HEK293 (cell line): ENCODE results near the gene CDO1.

Experiments
- CTCF ChIA-PET: fragments of 350-600 bp; formaldehyde crosslinking; extraction: SDS; loops from one replicate; lab custom pipeline; 2021; ENCODE audit warnings: antibody characterized with exemption; lab: Yijun Ruan, JAX
- POLR2A ChIA-PET: fragments of 300-600 bp; formaldehyde crosslinking; extraction: SDS; loops from one replicate; lab custom pipeline; 2020; ENCODE audit warnings: antibody characterized with exemption, inconsistent platforms; lab: Yijun Ruan, JAX
- H3K27ac ChIP-seq: fragments of 200-500 bp; sonication (Bioruptor generic); 2 replicates; pipeline ENCODE4 v1.5.1; 2014; ENCODE audit warnings: low read depth, low read length, control low read depth, inconsistent platforms; ENCODE audit errors: extremely low read depth
- H3K36me3 ChIP-seq, 2 experiments: fragments of 200-500 bp in 1 of 2; sonication (Bioruptor generic) in 1 of 2; 1 replicate in 1 of 2; 2 replicates in 1 of 2; pipeline ENCODE4 v1.5.1; 2014 to 2017; ENCODE audit warnings: inconsistent platforms in 2 of 2, low read length in 2 of 2; ENCODE audit not compliant: control insufficient read depth in 2 of 2, insufficient read depth in 1 of 2
- H3K4me1 ChIP-seq: fragments of 200-500 bp; sonication (Bioruptor generic); 2 replicates; pipeline ENCODE4 v1.5.1; 2014; ENCODE audit warnings: mild to moderate bottlenecking, low read length, inconsistent platforms; ENCODE audit not compliant: control insufficient read depth, insufficient read depth
- H3K4me3 ChIP-seq: 2 replicates; pipeline ENCODE4 v1.5.1; 2011; ENCODE audit warnings: low read depth, mild to moderate bottlenecking, control low read depth, low read length, moderate library complexity
- H3K9me3 ChIP-seq: fragments of 200-500 bp; sonication (Bioruptor generic); 2 replicates; pipeline ENCODE4 v1.5.1; 2014; ENCODE audit warnings: low read depth, low read length, inconsistent platforms; ENCODE audit not compliant: control insufficient read depth, insufficient read depth
- TRIM28 ChIP-seq: IDR thresholded peaks from 2 replicates; pipeline ENCODE4 v1.6.1; 2011; ENCODE audit warnings: low read length, control low read depth, borderline replicate concordance
- WT1 ChIP-seq: fragments of 450-650 bp; formaldehyde crosslinking; IDR thresholded peaks from 2 replicates; pipeline ENCODE4 v1.5.1; 2016; ENCODE audit warnings: missing biosample characterization, missing genetic modification characterization
- ZBTB1 ChIP-seq: fragments of 450-650 bp; formaldehyde crosslinking; IDR thresholded peaks from 2 replicates; pipeline ENCODE4 v1.5.1; 2016; ENCODE audit warnings: missing biosample characterization, missing genetic modification characterization
- ZNF341 ChIP-seq: fragments of 450-650 bp; formaldehyde crosslinking; IDR thresholded peaks from 2 replicates; pipeline ENCODE4; 2016; ENCODE audit warnings: low read depth, missing biosample characterization, missing genetic modification characterization
- ZNF426 ChIP-seq: fragments of 450-650 bp; formaldehyde crosslinking; IDR thresholded peaks from 2 replicates; pipeline ENCODE4 v1.5.1; 2017; ENCODE audit warnings: missing biosample characterization, missing genetic modification characterization, mild to moderate bottlenecking, inconsistent platforms, moderate library complexity
- ZNF510 ChIP-seq: fragments of 450-650 bp; formaldehyde crosslinking; IDR thresholded peaks from 2 replicates; pipeline ENCODE4 v1.5.1; 2018; ENCODE audit warnings: mild to moderate bottlenecking, missing genetic modification characterization, missing biosample characterization; ENCODE audit not compliant: insufficient replicate concordance
- ZNF629 ChIP-seq: fragments of 450-650 bp; formaldehyde crosslinking; IDR thresholded peaks from 2 replicates; pipeline ENCODE4 v1.5.1; 2017; ENCODE audit warnings: missing biosample characterization, missing genetic modification characterization
- TF ChIP-seq, protein P1 (sequence below): fragments of 450-650 bp; formaldehyde crosslinking; IDR thresholded peaks from 2 replicates; pipeline ENCODE4 v1.5.1; 2017; ENCODE audit warnings: missing biosample characterization, missing genetic modification characterization
- TF ChIP-seq, protein P2 (sequence below): fragments of 450-650 bp; formaldehyde crosslinking; IDR thresholded peaks from 2 replicates; pipeline ENCODE4 v1.5.1; 2016; ENCODE audit warnings: missing biosample characterization, missing genetic modification characterization
- TF ChIP-seq, protein P3 (sequence below): fragments of 450-650 bp; formaldehyde crosslinking; IDR thresholded peaks from 2 replicates; pipeline ENCODE4 v1.5.1; 2017; ENCODE audit warnings: missing biosample characterization, missing genetic modification characterization
- TF ChIP-seq, protein P4 (sequence below): fragments of 450-650 bp; formaldehyde crosslinking; IDR thresholded peaks from 2 replicates; pipeline ENCODE4 v1.5.1; 2016; ENCODE audit warnings: missing biosample characterization, missing genetic modification characterization
- TF ChIP-seq, protein P5 (sequence below): fragments of 450-650 bp; formaldehyde crosslinking; IDR thresholded peaks from 2 replicates; pipeline ENCODE4 v1.5.1; 2016; ENCODE audit warnings: missing biosample characterization, missing genetic modification characterization
- TF ChIP-seq, protein P6 (sequence below): fragments of 450-650 bp; formaldehyde crosslinking; IDR thresholded peaks from 2 replicates; pipeline ENCODE4 v1.5.1; 2017; ENCODE audit warnings: missing biosample characterization, mild to moderate bottlenecking, missing genetic modification characterization, moderate library complexity
- TF ChIP-seq, protein P7 (sequence below): fragments of 450-650 bp; formaldehyde crosslinking; IDR thresholded peaks from 2 replicates; pipeline ENCODE4; 2016; ENCODE audit warnings: missing biosample characterization, missing genetic modification characterization
- TF ChIP-seq, protein P8 (sequence below): fragments of 450-650 bp; formaldehyde crosslinking; IDR thresholded peaks from 2 replicates; pipeline ENCODE4 v1.5.1; 2016; ENCODE audit warnings: missing biosample characterization, missing genetic modification characterization

The CDO1 gene

DNA sequence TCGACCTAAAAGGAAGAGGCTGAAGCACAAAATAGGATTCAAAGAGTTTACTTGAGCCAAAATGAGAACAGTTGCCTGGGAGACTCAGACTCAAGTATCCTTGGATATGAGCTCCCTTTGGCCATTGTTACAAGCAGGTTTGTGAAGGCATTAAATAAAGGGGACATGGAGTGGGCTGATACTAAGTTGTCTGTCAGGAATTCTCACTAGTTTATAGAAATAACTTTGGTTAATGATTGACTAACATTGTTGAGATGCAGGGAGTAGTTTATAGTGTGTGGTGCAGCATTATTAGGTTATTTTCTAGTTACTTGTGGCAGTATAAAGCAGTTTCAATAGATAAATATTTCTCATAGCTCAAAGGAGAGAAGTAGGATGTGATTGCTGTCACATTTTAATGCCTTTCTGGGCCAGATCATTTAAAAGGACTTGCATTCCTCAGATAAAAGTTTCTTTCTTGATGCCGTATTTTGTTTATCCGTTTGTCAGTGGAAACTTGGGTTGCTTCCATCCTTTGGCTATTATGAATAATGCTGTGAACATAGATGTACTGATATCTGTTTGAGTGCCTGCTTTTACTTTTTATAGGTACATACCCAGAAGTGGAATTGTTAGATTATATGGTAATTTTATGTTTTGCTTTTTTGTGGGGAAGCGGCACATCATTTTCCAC is 34.4 kb upstream of the CDO1 start:
- no peak overlapping the region for H3K27ac ChIP-seq
- no peaks in the 10 kb centered on the region for H3K9me3 ChIP-seq
- H3K4me3 ChIP-seq: no peak overlapping the region
- POLR2A ChIA-PET: no interaction called here
- CTCF ChIA-PET: interaction anchor here (0.6 kb wide), 1 partner anchor 216 kb away, joined by 3 read pairs; no protein-coding TSS in a partner anchor
- no peaks in the 10 kb centered on the region for H3K36me3 ChIP-seq
- H3K4me1 ChIP-seq: peaks cover 20% of the 10 kb centered on the region
- no peak for TF ChIP-seq TRIM28
- no peak for TF ChIP-seq ZBTB1
- no peak for TF ChIP-seq ZNF426 (tag by site-specific recombination)
- TF ChIP-seq, protein P1, sequence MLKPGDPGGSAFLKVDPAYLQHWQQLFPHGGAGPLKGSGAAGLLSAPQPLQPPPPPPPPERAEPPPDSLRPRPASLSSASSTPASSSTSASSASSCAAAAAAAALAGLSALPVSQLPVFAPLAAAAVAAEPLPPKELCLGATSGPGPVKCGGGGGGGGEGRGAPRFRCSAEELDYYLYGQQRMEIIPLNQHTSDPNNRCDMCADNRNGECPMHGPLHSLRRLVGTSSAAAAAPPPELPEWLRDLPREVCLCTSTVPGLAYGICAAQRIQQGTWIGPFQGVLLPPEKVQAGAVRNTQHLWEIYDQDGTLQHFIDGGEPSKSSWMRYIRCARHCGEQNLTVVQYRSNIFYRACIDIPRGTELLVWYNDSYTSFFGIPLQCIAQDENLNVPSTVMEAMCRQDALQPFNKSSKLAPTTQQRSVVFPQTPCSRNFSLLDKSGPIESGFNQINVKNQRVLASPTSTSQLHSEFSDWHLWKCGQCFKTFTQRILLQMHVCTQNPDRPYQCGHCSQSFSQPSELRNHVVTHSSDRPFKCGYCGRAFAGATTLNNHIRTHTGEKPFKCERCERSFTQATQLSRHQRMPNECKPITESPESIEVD (tag by site-specific recombination): 0 out of 2 replicates have a peak, but pooled peaks have one; percentile 15
- TF ChIP-seq, protein P2, sequence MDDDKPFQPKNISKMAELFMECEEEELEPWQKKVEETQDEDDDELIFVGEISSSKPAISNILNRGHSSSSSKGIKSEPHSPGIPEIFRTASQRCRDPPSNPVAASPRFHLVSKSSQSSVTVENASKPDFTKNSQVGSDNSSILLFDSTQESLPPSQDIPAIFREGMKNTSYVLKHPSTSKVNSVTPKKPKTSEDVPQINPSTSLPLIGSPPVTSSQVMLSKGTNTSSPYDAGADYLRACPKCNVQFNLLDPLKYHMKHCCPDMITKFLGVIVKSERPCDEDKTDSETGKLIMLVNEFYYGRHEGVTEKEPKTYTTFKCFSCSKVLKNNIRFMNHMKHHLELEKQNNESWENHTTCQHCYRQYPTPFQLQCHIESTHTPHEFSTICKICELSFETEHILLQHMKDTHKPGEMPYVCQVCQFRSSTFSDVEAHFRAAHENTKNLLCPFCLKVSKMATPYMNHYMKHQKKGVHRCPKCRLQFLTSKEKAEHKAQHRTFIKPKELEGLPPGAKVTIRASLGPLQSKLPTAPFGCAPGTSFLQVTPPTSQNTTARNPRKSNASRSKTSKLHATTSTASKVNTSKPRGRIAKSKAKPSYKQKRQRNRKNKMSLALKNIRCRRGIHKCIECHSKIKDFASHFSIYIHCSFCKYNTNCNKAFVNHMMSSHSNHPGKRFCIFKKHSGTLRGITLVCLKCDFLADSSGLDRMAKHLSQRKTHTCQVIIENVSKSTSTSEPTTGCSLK: no peak
- no peak for TF ChIP-seq ZNF510 (tag by site-specific recombination)

DNA sequence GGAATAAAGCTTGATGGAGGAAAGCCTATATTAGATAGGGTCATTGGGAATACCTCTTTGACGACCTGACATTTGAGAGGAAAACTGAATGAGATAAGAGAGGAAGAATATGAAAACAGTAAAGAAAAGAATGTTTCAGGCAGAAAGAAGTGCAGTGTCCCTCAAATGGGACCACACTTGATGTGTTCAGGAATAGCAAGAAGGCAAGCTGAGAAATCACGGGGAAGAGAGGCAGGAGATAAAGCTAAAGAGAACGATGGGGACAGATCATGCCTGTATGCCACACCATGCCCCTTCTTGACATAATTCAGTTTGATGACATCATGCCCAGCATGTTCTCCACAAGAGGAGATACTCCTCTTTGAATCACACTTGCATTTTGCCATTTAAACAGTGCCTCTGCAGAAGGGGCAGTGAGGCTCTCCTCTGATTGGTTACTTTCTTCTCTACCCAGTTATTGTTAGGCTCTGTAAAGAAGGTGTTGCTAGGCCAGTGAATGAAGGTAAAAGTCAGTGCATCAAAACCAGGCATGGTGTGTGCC is 32.9 kb upstream of the CDO1 start:
- Histone ChIP-seq H3K27ac (no peak overlapping the region), H3K36me3 (no peaks in the 10 kb centered on the region), H3K9me3 (no peaks in the 10 kb centered on the region), H3K4me3 (no peak overlapping the region), H3K4me1 (peaks cover 30% of the 10 kb centered on the region)
- ChIA-PET CTCF (no interaction called here), POLR2A (no interaction called here)
- TF ChIP-seq, protein P3, sequence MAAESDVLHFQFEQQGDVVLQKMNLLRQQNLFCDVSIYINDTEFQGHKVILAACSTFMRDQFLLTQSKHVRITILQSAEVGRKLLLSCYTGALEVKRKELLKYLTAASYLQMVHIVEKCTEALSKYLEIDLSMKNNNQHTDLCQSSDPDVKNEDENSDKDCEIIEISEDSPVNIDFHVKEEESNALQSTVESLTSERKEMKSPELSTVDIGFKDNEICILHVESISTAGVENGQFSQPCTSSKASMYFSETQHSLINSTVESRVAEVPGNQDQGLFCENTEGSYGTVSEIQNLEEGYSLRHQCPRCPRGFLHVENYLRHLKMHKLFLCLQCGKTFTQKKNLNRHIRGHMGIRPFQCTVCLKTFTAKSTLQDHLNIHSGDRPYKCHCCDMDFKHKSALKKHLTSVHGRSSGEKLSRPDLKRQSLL (tag by site-specific recombination): no peak
- TF ChIP-seq, protein P4, sequence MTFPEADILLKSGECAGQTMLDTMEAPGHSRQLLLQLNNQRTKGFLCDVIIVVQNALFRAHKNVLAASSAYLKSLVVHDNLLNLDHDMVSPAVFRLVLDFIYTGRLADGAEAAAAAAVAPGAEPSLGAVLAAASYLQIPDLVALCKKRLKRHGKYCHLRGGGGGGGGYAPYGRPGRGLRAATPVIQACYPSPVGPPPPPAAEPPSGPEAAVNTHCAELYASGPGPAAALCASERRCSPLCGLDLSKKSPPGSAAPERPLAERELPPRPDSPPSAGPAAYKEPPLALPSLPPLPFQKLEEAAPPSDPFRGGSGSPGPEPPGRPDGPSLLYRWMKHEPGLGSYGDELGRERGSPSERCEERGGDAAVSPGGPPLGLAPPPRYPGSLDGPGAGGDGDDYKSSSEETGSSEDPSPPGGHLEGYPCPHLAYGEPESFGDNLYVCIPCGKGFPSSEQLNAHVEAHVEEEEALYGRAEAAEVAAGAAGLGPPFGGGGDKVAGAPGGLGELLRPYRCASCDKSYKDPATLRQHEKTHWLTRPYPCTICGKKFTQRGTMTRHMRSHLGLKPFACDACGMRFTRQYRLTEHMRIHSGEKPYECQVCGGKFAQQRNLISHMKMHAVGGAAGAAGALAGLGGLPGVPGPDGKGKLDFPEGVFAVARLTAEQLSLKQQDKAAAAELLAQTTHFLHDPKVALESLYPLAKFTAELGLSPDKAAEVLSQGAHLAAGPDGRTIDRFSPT (tag by site-specific recombination): no peak
- TF ChIP-seq, protein P5, sequence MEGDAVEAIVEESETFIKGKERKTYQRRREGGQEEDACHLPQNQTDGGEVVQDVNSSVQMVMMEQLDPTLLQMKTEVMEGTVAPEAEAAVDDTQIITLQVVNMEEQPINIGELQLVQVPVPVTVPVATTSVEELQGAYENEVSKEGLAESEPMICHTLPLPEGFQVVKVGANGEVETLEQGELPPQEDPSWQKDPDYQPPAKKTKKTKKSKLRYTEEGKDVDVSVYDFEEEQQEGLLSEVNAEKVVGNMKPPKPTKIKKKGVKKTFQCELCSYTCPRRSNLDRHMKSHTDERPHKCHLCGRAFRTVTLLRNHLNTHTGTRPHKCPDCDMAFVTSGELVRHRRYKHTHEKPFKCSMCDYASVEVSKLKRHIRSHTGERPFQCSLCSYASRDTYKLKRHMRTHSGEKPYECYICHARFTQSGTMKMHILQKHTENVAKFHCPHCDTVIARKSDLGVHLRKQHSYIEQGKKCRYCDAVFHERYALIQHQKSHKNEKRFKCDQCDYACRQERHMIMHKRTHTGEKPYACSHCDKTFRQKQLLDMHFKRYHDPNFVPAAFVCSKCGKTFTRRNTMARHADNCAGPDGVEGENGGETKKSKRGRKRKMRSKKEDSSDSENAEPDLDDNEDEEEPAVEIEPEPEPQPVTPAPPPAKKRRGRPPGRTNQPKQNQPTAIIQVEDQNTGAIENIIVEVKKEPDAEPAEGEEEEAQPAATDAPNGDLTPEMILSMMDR: no peak
- peak; percentile 44; the same call in 1 of the 2 replicates for TF ChIP-seq WT1 (tag by site-specific recombination)
- TF ChIP-seq, protein P6, sequence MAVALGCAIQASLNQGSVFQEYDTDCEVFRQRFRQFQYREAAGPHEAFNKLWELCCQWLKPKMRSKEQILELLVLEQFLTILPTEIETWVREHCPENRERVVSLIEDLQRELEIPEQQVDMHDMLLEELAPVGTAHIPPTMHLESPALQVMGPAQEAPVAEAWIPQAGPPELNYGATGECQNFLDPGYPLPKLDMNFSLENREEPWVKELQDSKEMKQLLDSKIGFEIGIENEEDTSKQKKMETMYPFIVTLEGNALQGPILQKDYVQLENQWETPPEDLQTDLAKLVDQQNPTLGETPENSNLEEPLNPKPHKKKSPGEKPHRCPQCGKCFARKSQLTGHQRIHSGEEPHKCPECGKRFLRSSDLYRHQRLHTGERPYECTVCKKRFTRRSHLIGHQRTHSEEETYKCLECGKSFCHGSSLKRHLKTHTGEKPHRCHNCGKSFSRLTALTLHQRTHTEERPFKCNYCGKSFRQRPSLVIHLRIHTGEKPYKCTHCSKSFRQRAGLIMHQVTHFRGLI (tag by site-specific recombination): no peak
- TF ChIP-seq, protein P7, sequence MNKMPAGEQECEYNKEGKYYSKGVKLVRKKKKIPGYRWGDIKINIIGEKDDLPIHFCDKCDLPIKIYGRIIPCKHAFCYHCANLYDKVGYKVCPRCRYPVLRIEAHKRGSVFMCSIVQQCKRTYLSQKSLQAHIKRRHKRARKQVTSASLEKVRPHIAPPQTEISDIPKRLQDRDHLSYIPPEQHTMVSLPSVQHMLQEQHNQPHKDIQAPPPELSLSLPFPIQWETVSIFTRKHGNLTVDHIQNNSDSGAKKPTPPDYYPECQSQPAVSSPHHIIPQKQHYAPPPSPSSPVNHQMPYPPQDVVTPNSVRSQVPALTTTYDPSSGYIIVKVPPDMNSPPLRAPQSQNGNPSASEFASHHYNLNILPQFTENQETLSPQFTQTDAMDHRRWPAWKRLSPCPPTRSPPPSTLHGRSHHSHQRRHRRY: no peak
- TF ChIP-seq, protein P8, sequence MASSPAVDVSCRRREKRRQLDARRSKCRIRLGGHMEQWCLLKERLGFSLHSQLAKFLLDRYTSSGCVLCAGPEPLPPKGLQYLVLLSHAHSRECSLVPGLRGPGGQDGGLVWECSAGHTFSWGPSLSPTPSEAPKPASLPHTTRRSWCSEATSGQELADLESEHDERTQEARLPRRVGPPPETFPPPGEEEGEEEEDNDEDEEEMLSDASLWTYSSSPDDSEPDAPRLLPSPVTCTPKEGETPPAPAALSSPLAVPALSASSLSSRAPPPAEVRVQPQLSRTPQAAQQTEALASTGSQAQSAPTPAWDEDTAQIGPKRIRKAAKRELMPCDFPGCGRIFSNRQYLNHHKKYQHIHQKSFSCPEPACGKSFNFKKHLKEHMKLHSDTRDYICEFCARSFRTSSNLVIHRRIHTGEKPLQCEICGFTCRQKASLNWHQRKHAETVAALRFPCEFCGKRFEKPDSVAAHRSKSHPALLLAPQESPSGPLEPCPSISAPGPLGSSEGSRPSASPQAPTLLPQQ (tag by site-specific recombination): 0 out of 2 replicates have a peak, but pooled peaks have one; percentile 49
- no peak for TF ChIP-seq ZNF341
- peak; percentile 92 for TF ChIP-seq ZNF629 (tag by site-specific recombination)
